IPS DF 4.7 (cell line): ENCODE results near the gene DHX34.
"Not testable (repeated sequence)": the region's sequence is repeated elsewhere in the genome, so short reads cannot be mapped to it uniquely, and the experiment has no call there.

Experiments used
- DNase-seq: peaks from one replicate; pipeline ENCODE4 v3.0.0-alpha.2; 2013; ENCODE audit warnings: low spot score; ENCODE audit errors: extremely low read depth

DHX34 gene

GRCh38 chr19:47388721-47389120, 39.6 kb downstream of the DHX34 start:
- DNase-seq: not testable (repeated sequence)

DNA sequence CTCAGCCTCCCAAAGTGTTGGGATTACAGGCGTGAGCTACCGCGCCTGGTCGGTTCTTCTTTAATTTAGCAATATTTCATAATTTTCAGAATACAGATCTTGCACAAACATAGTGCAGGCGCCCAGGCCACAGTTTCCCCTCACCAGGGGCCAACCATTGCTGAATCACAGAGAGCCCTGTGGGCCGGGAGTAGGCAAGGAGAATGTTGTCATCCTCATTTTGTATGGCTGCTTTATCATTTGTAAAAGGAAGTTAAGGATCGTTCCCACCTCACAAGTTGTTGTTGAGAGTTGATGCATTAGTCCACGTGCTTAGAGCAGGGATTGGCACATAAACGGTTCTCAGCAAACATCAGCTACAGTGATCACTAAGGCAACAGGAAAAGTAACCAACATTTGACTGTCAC, 40.0 kb downstream of the DHX34 start:
- DNase-seq: no peak

GRCh38 chr19:47390533-47391488, 41.7 kb downstream of the DHX34 start:
- no peak for DNase-seq

GRCh38 chr19:47391510-47392223, 42.6 kb downstream of the DHX34 start:
- DNase-seq: peak; percentile 90

DNA sequence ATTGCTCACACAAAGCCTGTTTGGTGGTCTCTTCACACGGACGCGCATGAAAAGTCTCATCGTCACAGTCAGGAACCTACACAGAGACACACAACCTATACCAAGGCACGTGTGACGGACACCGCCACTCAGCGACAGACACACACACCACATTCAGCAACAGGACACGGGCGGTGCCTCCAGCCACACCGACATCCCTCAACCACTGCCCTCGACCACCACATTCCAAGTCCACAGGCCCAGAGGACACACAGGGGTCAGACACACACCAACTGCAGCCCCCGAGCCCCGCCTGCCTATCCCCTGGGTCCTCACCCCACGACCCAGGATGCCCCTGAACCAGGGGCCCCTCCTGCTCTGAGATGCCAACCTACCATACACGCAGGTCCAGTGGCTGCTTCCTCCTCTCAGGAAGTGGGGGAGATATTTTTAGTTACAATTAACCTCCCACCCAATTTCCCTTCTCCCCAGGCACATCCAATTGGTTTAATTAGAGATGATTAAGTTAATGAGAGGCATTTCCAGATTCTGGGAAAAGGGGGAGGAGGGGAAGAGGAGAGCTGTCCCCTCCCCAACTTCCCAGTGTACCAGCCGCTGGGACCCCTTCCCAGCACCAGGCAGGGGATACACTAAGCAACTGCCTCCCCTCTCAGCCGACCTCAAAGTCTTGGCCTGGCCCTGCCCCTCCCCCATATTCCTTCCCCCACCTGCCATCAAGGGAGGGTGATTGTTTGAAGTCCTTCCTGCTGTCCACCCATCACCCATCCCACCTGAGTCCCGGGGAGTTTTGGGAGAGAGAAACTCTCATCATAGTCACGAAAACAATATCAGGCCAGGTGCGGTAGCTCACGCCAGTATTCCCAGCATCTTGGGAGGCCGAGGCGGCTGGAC, 49.8 kb downstream of the DHX34 start:
- DNase-seq: no peak

DNA sequence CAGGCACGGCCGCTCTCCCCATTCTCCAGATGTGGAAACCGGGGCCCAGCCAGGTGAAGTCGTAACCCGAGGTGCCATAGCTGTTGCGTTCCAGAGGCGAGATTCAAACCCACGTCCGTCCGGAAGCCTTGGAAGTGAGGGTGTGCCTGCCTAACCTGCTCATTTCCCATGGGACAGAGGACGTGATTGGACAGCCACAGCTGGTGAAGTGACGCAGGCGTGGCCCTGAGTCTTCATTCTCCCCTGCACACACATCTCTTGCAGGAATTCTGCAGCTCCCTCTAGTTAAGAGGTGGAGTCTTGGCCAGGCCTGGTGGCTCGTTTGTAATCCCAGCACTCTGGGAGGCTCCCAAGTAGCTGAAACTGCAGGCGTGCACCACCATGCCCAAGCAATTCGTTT, 53.4 kb downstream of the DHX34 start:
- no peak for DNase-seq

- DNase-seq: no peak
These were observed 55.5 kb downstream of the DHX34 start for GRCh38 chr19:47404334-47405196.

GRCh38 chr19:47405197-47405550, 56.1 kb downstream of the DHX34 start:
- no peak for DNase-seq

- no peak for DNase-seq
These were observed 56.8 kb downstream of the DHX34 start for GRCh38 chr19:47405854-47406417.

- DNase-seq: no peak
These were observed 57.7 kb downstream of the DHX34 start for GRCh38 chr19:47406711-47407416.

GRCh38 chr19:47407417-47407774, 58.3 kb downstream of the DHX34 start:
- no peak for DNase-seq

DNA sequence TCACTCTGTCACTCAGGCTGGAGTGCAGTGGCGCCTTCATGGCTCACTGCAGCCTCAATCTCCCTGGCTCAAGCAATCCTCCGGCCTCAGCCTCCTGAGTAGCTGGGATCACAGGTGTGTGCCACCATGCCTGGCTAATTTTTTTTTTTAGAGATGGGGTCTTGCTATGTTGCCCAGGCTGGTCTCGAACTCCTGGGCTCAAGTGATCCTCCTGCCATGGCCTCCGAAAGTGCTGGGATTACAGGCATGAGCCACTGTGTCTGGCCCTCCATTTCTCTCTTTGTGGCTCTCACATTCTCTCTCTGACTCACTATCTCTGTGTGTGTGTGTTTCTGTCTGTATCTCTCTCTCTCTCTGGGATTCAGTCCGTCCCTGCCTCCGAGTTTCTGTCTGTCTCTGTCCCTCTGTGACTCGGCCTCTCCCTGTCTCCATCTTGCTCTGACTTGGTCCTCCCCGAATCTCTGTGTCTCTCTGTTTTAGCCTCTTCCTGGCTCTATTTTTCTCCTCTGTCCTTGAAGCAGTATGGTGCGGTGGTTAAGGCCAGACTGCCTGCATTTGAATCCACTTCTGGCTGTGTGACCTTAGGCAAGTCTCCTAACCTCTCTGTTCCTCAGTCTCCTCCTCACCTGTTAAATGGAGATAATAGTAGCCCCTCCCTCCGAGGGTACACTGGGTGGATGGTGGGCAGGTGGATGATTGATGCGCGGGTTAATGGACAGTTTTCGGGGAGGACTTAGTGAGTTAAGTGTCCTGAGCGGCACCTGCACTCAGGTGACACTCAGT, 59.2 kb downstream of the DHX34 start:
- no peak for DNase-seq

- no peak for DNase-seq
These were observed 62.0 kb downstream of the DHX34 start for GRCh38 chr19:47411101-47411500.

DNA sequence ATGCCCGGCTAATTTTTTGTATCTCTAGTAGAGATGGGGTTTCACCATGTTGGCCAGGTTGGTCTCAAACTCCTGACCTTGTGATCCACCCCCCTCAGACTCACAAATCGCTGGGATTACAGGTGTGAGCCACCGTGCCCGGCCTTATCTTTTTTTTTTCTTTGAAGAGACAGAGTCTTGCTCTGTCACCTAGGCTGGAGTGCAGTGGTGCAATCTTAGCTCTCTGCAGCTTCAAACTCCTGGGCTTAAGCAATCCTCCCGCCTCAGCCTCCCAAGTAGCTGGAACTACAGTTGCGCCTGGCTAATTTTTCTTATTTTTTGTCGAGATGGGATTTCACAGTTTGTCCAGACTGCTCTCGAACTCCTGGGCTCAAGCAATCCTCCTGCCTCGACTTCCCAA, 62.6 kb downstream of the DHX34 start:
- not testable (repeated sequence) for DNase-seq

DNA sequence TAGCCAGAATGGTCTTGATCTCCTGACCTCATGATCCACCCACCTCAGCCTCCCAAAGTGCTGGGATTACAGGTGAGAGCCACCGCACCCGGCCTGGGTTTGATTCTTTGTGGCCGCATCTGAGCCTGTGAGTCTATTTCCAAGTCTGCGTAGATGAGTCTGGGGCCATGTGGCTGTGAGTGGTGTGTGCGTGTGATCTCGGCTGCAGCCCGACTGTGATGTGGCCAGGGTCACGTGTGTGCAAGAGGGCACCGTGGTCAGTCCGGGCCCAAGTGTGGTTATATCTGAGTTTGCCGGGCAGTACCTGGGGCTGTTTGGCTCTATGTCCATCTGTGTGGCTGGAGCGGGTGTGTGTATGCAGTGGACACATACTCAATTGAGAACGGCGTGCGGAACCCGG, 64.8 kb downstream of the DHX34 start:
- no peak for DNase-seq

GRCh38 chr19:47414469-47414868, 65.4 kb downstream of the DHX34 start:
- DNase-seq: no peak

DNA sequence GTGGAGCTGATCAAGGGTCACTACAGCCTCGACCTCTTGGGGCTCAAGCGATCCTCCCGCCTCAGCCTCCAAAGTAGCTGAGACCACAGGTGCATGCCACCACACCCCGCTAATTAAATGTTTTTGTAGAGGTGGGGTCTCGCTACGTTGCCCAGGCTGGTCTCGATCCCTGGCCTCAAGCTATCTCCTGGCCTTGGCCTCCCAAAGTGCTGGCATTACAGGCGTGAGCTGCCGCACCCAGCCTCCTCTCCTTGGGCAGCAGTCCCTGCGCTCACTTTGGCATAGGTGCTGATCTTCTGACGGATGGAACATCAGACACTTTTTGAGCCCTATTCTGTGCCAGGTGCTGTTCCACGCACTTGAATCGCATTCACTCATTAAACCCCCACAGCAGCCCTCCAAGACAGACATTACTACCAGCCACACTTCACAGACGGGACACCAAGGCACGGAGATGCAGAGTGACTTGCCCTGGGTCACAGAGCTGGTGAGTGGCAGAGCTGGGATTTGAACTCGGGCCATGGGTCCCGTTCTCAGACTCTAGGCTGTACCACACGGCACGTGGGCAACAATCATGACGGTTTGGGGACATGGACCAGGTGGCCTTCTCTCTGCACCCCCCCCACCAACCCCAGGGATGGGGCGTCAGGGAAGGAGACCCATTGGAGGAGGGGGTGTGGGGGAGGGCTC, 67.0 kb downstream of the DHX34 start:
- DNase-seq: no peak

DNA sequence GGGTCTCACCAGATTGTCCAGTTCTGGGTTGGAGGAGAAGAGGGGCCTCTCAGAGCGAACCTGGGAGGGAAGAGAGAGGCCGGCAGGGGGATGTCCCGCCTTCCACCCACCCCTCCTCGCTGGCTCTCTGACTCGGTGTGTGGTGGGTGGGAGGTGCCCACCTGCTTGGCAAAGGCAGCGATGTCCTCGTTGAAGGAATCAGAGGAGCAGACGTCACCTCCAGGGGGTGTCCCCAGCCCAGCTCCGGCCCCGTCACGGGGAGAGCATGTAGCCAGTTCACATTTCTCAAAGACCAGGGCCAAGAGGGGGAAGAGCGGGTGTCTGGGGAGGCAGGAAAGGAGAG, 67.5 kb downstream of the DHX34 start:
- no peak for DNase-seq
